Ammon's horn (tissue), 1 donor: ENCODE data around the gene CD4.
"Not testable (repeated sequence)": the region's sequence is repeated elsewhere in the genome, so short reads cannot be mapped to it uniquely, and the experiment has no call there.

Experiments used
- DNase-seq: peaks from one replicate; pipeline ENCODE4 v3.0.0-alpha.2; 2016; ENCODE audit warnings: low spot score

CD4 gene

GRCh38 chr12:6868211-6869048 is 79.1 kb downstream of the CD4 start:
- peak; percentile 24 for DNase-seq

GRCh38 chr12:6869049-6870021 is 80.0 kb downstream of the CD4 start:
- peak; percentile 78 for DNase-seq

- DNase-seq, result not testable (repeated sequence)
These were observed 81.0 kb downstream of the CD4 start for GRCh38 chr12:6870304-6870703.
